ENCODE results near the gene AIPL1.

Gene AIPL1

GRCh38 chr17:6465206-6466003, 30.5 kb upstream of the AIPL1 start:
- no peak for TF ChIP-seq CTCF (IDR thresholded peaks at IDR 0.05)
- no peak for DNase-seq (ENCODE audit: low spot score)
- H3K27ac ChIP-seq = no peak overlapping the region
- H3K4me3 ChIP-seq = no peak overlapping the region

- H3K27ac ChIP-seq = no peak overlapping the region
- H3K4me3 ChIP-seq = no peak overlapping the region
- TF ChIP-seq CTCF (IDR thresholded peaks at IDR 0.05) = no peak
- no peak for DNase-seq (ENCODE audit: low spot score)
Measured at GRCh38 chr17:6464446-6465041, 29.6 kb upstream of the AIPL1 start.

- Histone ChIP-seq H3K4me3 (no peak overlapping the region), H3K27ac (no peak overlapping the region)
- no peak for TF ChIP-seq CTCF (IDR thresholded peaks at IDR 0.05)
- DNase-seq (ENCODE audit: low spot score) = no peak
Measured at GRCh38 chr17:6463616-6464445, 28.9 kb upstream of the AIPL1 start.

GRCh38 chr17:6462692-6463091, 27.8 kb upstream of the AIPL1 start:
- no peak for TF ChIP-seq CTCF (IDR thresholded peaks at IDR 0.05)
- DNase-seq (ENCODE audit: low spot score) = no peak
- H3K27ac ChIP-seq = no peak overlapping the region
- H3K4me3 ChIP-seq = no peak overlapping the region

GRCh38 chr17:6461792-6462524, 27.0 kb upstream of the AIPL1 start:
- no peak for DNase-seq (ENCODE audit: low spot score)
- no peak overlapping the region for H3K4me3 ChIP-seq
- TF ChIP-seq CTCF (IDR thresholded peaks at IDR 0.05) = no peak
- H3K27ac ChIP-seq = no peak overlapping the region

GRCh38 chr17:6461246-6461645, 26.3 kb upstream of the AIPL1 start:
- Histone ChIP-seq H3K27ac (no peak overlapping the region), H3K4me3 (no peak overlapping the region)
- no peak for DNase-seq (ENCODE audit: low spot score)
- TF ChIP-seq CTCF (IDR thresholded peaks at IDR 0.05) = no peak
